ENCODE results near the gene PIMREG.

- TF ChIP-seq, protein P1, sequence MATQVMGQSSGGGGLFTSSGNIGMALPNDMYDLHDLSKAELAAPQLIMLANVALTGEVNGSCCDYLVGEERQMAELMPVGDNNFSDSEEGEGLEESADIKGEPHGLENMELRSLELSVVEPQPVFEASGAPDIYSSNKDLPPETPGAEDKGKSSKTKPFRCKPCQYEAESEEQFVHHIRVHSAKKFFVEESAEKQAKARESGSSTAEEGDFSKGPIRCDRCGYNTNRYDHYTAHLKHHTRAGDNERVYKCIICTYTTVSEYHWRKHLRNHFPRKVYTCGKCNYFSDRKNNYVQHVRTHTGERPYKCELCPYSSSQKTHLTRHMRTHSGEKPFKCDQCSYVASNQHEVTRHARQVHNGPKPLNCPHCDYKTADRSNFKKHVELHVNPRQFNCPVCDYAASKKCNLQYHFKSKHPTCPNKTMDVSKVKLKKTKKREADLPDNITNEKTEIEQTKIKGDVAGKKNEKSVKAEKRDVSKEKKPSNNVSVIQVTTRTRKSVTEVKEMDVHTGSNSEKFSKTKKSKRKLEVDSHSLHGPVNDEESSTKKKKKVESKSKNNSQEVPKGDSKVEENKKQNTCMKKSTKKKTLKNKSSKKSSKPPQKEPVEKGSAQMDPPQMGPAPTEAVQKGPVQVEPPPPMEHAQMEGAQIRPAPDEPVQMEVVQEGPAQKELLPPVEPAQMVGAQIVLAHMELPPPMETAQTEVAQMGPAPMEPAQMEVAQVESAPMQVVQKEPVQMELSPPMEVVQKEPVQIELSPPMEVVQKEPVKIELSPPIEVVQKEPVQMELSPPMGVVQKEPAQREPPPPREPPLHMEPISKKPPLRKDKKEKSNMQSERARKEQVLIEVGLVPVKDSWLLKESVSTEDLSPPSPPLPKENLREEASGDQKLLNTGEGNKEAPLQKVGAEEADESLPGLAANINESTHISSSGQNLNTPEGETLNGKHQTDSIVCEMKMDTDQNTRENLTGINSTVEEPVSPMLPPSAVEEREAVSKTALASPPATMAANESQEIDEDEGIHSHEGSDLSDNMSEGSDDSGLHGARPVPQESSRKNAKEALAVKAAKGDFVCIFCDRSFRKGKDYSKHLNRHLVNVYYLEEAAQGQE (IDR thresholded peaks at IDR 0.05; ENCODE audit: insufficient read depth in 1 of 2, low read depth in 2 of 2, low read length in 2 of 2): no peak
- TF ChIP-seq POLR2AphosphoS5 (IDR thresholded peaks at IDR 0.05; ENCODE audit: low read depth, low read length): no peak
- TF ChIP-seq SIN3A (IDR thresholded peaks at IDR 0.05; ENCODE audit: borderline replicate concordance, insufficient read depth, low read length): no peak
- no peak for TF ChIP-seq FOXP2 (optimal IDR thresholded peaks at IDR 0.05; ENCODE audit: borderline replicate concordance, extremely low read depth, extremely low read length, insufficient read depth)
- no peak for TF ChIP-seq TAF1 (IDR thresholded peaks at IDR 0.05; ENCODE audit: borderline replicate concordance, insufficient read depth, low read length)
These were observed 28.3 kb downstream of the PIMREG start for GRCh38 chr17:6472517-6472916.
